ENCODE results near the gene SLC35A3.

SLC35A3 gene

DNA sequence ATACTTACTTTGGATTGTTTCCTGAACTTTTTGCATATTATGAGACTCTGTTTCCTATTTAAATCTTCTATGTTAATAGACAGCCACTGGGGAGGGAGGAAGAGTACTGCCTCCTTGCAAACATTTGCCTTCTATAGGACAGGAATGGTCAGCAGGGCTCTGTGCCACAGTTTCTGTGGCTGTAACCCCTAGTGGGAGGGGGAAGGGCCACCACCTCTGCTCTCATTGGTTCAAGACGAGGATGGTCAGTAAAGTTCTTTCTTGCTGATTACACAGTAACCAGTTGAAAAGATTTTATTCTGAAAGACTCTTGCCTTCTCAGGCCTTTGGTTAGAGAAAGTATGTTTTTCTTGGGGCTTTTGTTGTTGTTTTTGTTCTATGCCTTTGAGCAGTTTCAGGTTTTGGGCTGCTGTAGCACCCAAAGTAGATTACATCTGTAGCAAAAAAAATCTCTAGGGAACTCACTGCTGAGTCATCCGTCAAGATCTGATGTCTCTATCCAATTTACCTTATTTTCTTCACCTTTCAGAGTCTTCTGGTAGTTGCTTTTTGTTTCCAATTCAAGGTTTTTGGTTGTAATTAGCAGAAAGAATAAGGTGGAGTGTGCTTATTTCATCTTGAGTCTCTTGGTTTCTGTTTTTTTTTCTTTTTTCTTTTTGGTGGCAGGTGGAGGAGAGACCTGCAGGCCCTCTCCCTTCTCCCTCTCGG lies 23.1 kb downstream of the SLC35A3 start:
- Histone ChIP-seq H3K4me2 (ENCODE audit: low read depth, low read length, poor library complexity, severe bottlenecking) (no peak overlapping the region), H3K9ac (ENCODE audit: low read depth, low read length, poor library complexity, severe bottlenecking) (no peak overlapping the region), H4K20me1 (ENCODE audit: insufficient read depth, low read length, poor library complexity, severe bottlenecking) (peaks cover 6% of the 10 kb centered on the region), H3K79me2 (ENCODE audit: insufficient read depth, low read length) (peaks cover 43% of the 10 kb centered on the region), H3K4me3 (ENCODE audit: low read length, poor library complexity, severe bottlenecking) (no peak overlapping the region), H2AFZ (ENCODE audit: low read length) (no peak overlapping the region), H3F3A (ENCODE audit: low read depth) (no peaks in the 10 kb centered on the region), H3K9me2 (replicated peaks; ENCODE audit: low read depth, low read length) (no peaks in the 10 kb centered on the region), H3K9me3 (ENCODE audit: insufficient read depth, low read depth, low read length) (peaks cover 13% of the 10 kb centered on the region; the same call in 1 of the 2 replicates), H3K27me3 (ENCODE audit: insufficient read depth, low read length, poor library complexity, severe bottlenecking) (no peaks in the 10 kb centered on the region), H3K36me3 (ENCODE audit: insufficient read depth, low read length) (peaks cover 45% of the 10 kb centered on the region), H3K4me1 (ENCODE audit: insufficient read depth, low read length, poor library complexity, severe bottlenecking) (no peaks in the 10 kb centered on the region)
- no peak for TF ChIP-seq EZH2phosphoT487 (IDR thresholded peaks at IDR 0.05; ENCODE audit: borderline replicate concordance)
- TF ChIP-seq, protein P1, sequence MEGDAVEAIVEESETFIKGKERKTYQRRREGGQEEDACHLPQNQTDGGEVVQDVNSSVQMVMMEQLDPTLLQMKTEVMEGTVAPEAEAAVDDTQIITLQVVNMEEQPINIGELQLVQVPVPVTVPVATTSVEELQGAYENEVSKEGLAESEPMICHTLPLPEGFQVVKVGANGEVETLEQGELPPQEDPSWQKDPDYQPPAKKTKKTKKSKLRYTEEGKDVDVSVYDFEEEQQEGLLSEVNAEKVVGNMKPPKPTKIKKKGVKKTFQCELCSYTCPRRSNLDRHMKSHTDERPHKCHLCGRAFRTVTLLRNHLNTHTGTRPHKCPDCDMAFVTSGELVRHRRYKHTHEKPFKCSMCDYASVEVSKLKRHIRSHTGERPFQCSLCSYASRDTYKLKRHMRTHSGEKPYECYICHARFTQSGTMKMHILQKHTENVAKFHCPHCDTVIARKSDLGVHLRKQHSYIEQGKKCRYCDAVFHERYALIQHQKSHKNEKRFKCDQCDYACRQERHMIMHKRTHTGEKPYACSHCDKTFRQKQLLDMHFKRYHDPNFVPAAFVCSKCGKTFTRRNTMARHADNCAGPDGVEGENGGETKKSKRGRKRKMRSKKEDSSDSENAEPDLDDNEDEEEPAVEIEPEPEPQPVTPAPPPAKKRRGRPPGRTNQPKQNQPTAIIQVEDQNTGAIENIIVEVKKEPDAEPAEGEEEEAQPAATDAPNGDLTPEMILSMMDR (conservative IDR thresholded peaks at IDR 0.05; ENCODE audit: low read length): no peak

DNA sequence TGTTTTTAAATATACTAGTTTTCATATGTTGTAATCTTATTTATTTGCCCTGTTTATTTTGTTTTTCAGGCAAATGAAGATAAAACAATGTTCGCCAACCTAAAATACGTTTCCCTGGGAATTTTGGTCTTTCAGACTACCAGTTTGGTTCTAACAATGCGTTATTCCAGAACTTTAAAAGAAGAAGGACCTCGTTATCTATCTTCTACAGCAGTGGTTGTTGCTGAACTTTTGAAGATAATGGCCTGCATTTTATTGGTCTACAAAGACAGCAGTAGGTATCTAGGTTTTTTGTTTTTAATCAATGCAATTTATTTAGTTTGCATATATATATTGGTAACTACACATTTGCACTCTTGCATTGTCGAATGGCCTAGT lies 23.7 kb downstream of the SLC35A3 start:
- no peak overlapping the region for H3K4me2 ChIP-seq (ENCODE audit: low read depth, low read length, poor library complexity, severe bottlenecking)
- H4K20me1 ChIP-seq (ENCODE audit: insufficient read depth, low read length, poor library complexity, severe bottlenecking): peaks cover 3% of the 10 kb centered on the region
- peaks cover 48% of the 10 kb centered on the region for H3K36me3 ChIP-seq (ENCODE audit: insufficient read depth, low read length)
- H3K9ac ChIP-seq (ENCODE audit: low read depth, low read length, poor library complexity, severe bottlenecking): no peak overlapping the region
- TF ChIP-seq EZH2phosphoT487 (IDR thresholded peaks at IDR 0.05; ENCODE audit: borderline replicate concordance): no peak
- TF ChIP-seq, protein P1 (conservative IDR thresholded peaks at IDR 0.05; ENCODE audit: low read length): no peak
- peaks cover 38% of the 10 kb centered on the region for H3K79me2 ChIP-seq (ENCODE audit: insufficient read depth, low read length)
- H3K4me3 ChIP-seq (ENCODE audit: low read length, poor library complexity, severe bottlenecking): no peak overlapping the region
- H3K27me3 ChIP-seq (ENCODE audit: insufficient read depth, low read length, poor library complexity, severe bottlenecking): no peaks in the 10 kb centered on the region
- H3K9me3 ChIP-seq (ENCODE audit: insufficient read depth, low read depth, low read length): peaks cover 13% of the 10 kb centered on the region; the same call in 1 of the 2 replicates
- H3K4me1 ChIP-seq (ENCODE audit: insufficient read depth, low read length, poor library complexity, severe bottlenecking): no peaks in the 10 kb centered on the region
- H3F3A ChIP-seq (ENCODE audit: low read depth): no peaks in the 10 kb centered on the region
- no peak overlapping the region for H2AFZ ChIP-seq (ENCODE audit: low read length)
- H3K9me2 ChIP-seq (replicated peaks; ENCODE audit: low read depth, low read length): no peaks in the 10 kb centered on the region

DNA sequence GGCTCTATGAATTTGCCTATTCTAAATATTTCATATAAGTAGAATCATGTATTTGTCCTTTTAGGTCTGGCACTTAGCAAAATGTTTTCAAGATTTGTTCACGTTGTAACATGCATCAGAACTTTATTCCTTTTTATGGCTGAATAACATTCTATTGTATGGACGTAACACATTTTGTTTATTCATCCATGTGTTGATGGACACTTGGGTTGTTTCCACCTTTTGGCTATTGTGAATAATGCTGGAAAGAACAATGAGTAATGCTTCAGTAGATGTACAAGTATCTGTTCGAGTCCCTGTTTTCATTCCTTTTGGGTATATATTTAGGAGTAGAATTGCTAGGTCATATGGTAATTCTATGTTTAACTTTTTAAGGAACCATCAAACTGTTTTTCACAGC lies 24.7 kb downstream of the SLC35A3 start:
- H3K9ac ChIP-seq (ENCODE audit: low read depth, low read length, poor library complexity, severe bottlenecking): no peak overlapping the region
- H3K9me2 ChIP-seq (replicated peaks; ENCODE audit: low read depth, low read length): no peaks in the 10 kb centered on the region
- H3K36me3 ChIP-seq (ENCODE audit: insufficient read depth, low read length): peaks cover 50% of the 10 kb centered on the region
- TF ChIP-seq EZH2phosphoT487 (IDR thresholded peaks at IDR 0.05; ENCODE audit: borderline replicate concordance): no peak
- TF ChIP-seq, protein P1 (conservative IDR thresholded peaks at IDR 0.05; ENCODE audit: low read length): no peak
- H2AFZ ChIP-seq (ENCODE audit: low read length): no peak overlapping the region
- no peaks in the 10 kb centered on the region for H3K27me3 ChIP-seq (ENCODE audit: insufficient read depth, low read length, poor library complexity, severe bottlenecking)
- H3K4me3 ChIP-seq (ENCODE audit: low read length, poor library complexity, severe bottlenecking): no peak overlapping the region
- H3K9me3 ChIP-seq (ENCODE audit: insufficient read depth, low read depth, low read length): peaks cover 13% of the 10 kb centered on the region; the same call in 1 of the 2 replicates
- no peaks in the 10 kb centered on the region for H3K4me1 ChIP-seq (ENCODE audit: insufficient read depth, low read length, poor library complexity, severe bottlenecking)
- no peaks in the 10 kb centered on the region for H4K20me1 ChIP-seq (ENCODE audit: insufficient read depth, low read length, poor library complexity, severe bottlenecking)
- no peaks in the 10 kb centered on the region for H3F3A ChIP-seq (ENCODE audit: low read depth)
- no peak overlapping the region for H3K4me2 ChIP-seq (ENCODE audit: low read depth, low read length, poor library complexity, severe bottlenecking)
- peaks cover 28% of the 10 kb centered on the region for H3K79me2 ChIP-seq (ENCODE audit: insufficient read depth, low read length)
